Germinal center (tissue), 1 donor: ENCODE results near the gene TBC1D16.

Source experiments
- DNase-seq: peaks from one replicate; pipeline ENCODE4 v3.0.0; 2012; ENCODE audit warnings: mixed read lengths, low spot score

The TBC1D16 gene

GRCh38 chr17:79883202-79883601 is 152.5 kb downstream of the TBC1D16 start:
- no peak for DNase-seq
